WTC11 (cell line): ENCODE results near the gene BMP10. TPM values are rescaled to one million over a fixed set of nuclear protein-coding genes. Genes with fewer than 3 reads are reported as not detected.

ENCODE experiments used
- ATAC-seq: fragments of 200-7000 bp; cut with Tn5 transposase; 2 replicates; pipeline ENCODE4 v1.10.0; 2021; ENCODE audit warnings: mild to moderate bottlenecking, moderate library complexity
- Bru-seq: library from RNA; stranded (reverse); fragments of 400-500 nt; gene quantifications from one replicate; lab custom pipeline; 2021; lab: Mats Ljungman, UMichigan
- CTCF ChIA-PET: fragments of 300-600 bp; sonication (Branson Sonifier 250); formaldehyde crosslinking; loops from one replicate; lab custom pipeline; 2021; ENCODE audit warnings: antibody characterized with exemption; lab: Charles Lee
- POLR2A ChIA-PET: fragments of 350-600 bp; sonication (Branson Sonifier 250); formaldehyde crosslinking; loops from one replicate; lab custom pipeline; 2021; ENCODE audit warnings: antibody characterized with exemption; lab: Charles Lee
- DNase-seq: peaks from one replicate; pipeline ENCODE4 v3.0.0; 2021; ENCODE audit warnings: low spot score
- H3K27ac Mint-ChIP-seq: 2 replicates; pipeline ENCODE4 v1.8.0; 2021; ENCODE audit warnings: mixed read lengths
- H3K27me3 Mint-ChIP-seq: 2 replicates; pipeline ENCODE4 v1.8.0; 2021; ENCODE audit warnings: low read depth, mild to moderate bottlenecking, moderate library complexity, mixed read lengths
- H3K36me3 Mint-ChIP-seq: 2 replicates; pipeline ENCODE4 v1.8.0; 2021; ENCODE audit warnings: mixed read lengths
- H3K4me1 Mint-ChIP-seq: 2 replicates; pipeline ENCODE4 v1.8.0; 2022; ENCODE audit warnings: mixed read lengths
- H3K4me3 Mint-ChIP-seq: 2 replicates; pipeline ENCODE4 v1.8.0; 2021; ENCODE audit warnings: mild to moderate bottlenecking, moderate library complexity, mixed read lengths
- H3K9me3 Mint-ChIP-seq: 2 replicates; pipeline ENCODE4 v1.8.0; 2021; ENCODE audit warnings: mixed read lengths
- ATF6 ChIP-seq: sonication (generic); formaldehyde crosslinking; IDR thresholded peaks from 2 replicates; pipeline ENCODE4 v1.8.1; 2023; ENCODE audit warnings: mild to moderate bottlenecking, missing genetic modification reagents
- E2F5 ChIP-seq: sonication (generic); formaldehyde crosslinking; IDR thresholded peaks from 2 replicates; pipeline ENCODE4 v1.8.1; 2022; ENCODE audit warnings: mild to moderate bottlenecking, moderate library complexity, missing genetic modification reagents
- EMX1 ChIP-seq: fragments of 250-450 bp; sonication (Bioruptor Pico); IDR thresholded peaks from 2 replicates; pipeline ENCODE4 v1.8.0; 2021; ENCODE audit warnings: mild to moderate bottlenecking
- FOXJ3 ChIP-seq: sonication (generic); formaldehyde crosslinking; IDR thresholded peaks from 2 replicates; pipeline ENCODE4 v1.9.0; 2021; ENCODE audit warnings: missing genetic modification reagents, mild to moderate bottlenecking, borderline replicate concordance
- FOXP1 ChIP-seq: sonication (generic); formaldehyde crosslinking; IDR thresholded peaks from 2 replicates; pipeline ENCODE4 v1.8.0; 2022; ENCODE audit warnings: missing genetic modification reagents, mild to moderate bottlenecking, moderate library complexity, borderline replicate concordance
- FOXP4 ChIP-seq: sonication (generic); formaldehyde crosslinking; IDR thresholded peaks from 2 replicates; pipeline ENCODE4 v1.8.0; 2022; ENCODE audit warnings: mild to moderate bottlenecking, missing genetic modification reagents
- HMGXB4 ChIP-seq: sonication (generic); formaldehyde crosslinking; IDR thresholded peaks from 2 replicates; pipeline ENCODE4 v1.8.1; 2023; ENCODE audit warnings: mild to moderate bottlenecking, moderate library complexity, missing genetic modification reagents
- NR1H2 ChIP-seq: sonication (generic); formaldehyde crosslinking; IDR thresholded peaks from 2 replicates; pipeline ENCODE4 v1.9.0; 2021; ENCODE audit warnings: mild to moderate bottlenecking, moderate library complexity, missing genetic modification reagents
- PRDM15 ChIP-seq: sonication (generic); formaldehyde crosslinking; IDR thresholded peaks from 2 replicates; pipeline ENCODE4 v1.8.0; 2022; ENCODE audit warnings: missing genetic modification reagents
- SMAD3 ChIP-seq: sonication (generic); formaldehyde crosslinking; IDR thresholded peaks from 2 replicates; pipeline ENCODE4 v1.8.0; 2022; ENCODE audit warnings: missing genetic modification reagents, mild to moderate bottlenecking, borderline replicate concordance
- SOX15 ChIP-seq: fragments of 250-450 bp; sonication (Bioruptor Pico); IDR thresholded peaks from 2 replicates; pipeline ENCODE4 v1.9.0; 2021; ENCODE audit warnings: mild to moderate bottlenecking
- SP1 ChIP-seq: sonication (generic); formaldehyde crosslinking; conservative IDR thresholded peaks from 2 replicates; pipeline ENCODE4 v1.8.1; 2022; ENCODE audit warnings: missing genetic modification reagents
- STAT6 ChIP-seq: sonication (generic); formaldehyde crosslinking; conservative IDR thresholded peaks from 2 replicates; pipeline ENCODE4 v1.8.1; 2023; ENCODE audit warnings: mild to moderate bottlenecking, low read depth, missing genetic modification reagents, moderate library complexity
- TEAD1 ChIP-seq: sonication (generic); formaldehyde crosslinking; IDR thresholded peaks from 2 replicates; pipeline ENCODE4 v1.8.0; 2022; ENCODE audit warnings: mild to moderate bottlenecking, missing genetic modification reagents
- TEAD4 ChIP-seq: sonication (generic); formaldehyde crosslinking; IDR thresholded peaks from 2 replicates; pipeline ENCODE4 v1.8.0; 2022; ENCODE audit warnings: mild to moderate bottlenecking, missing genetic modification reagents
- USF2 ChIP-seq: sonication (generic); formaldehyde crosslinking; IDR thresholded peaks from 2 replicates; pipeline ENCODE4 v1.8.1; 2023; ENCODE audit warnings: mild to moderate bottlenecking, missing genetic modification reagents, moderate library complexity
- ZNF317 ChIP-seq: sonication (generic); formaldehyde crosslinking; IDR thresholded peaks from 2 replicates; pipeline ENCODE4 v1.8.1; 2023; ENCODE audit warnings: low read depth, mild to moderate bottlenecking, moderate library complexity, missing genetic modification reagents, borderline replicate concordance
- long read RNA-seq, 3 experiments: library from RNA in 1 of 3; library from capped mRNA in 1 of 3; library from polyadenylated mRNA in 1 of 3; unstranded in 2 of 3; stranded (forward) in 1 of 3; transcript quantifications; one replicate each; pipeline ENCODE4 v2.0.0, GENCODE V29; 2021
- total RNA-seq: library from RNA; stranded (reverse); gene quantifications from 3 replicates; pipeline ENCODE4 v1.2.3, GENCODE V29; 2021

Gene BMP10
- total RNA-seq: not detected in 3 replicates
- not detected for Bru-seq, nascent RNA
- long read RNA-seq, experiment 1: 0 reads
- long read RNA-seq, experiment 2: 0 reads
- long read RNA-seq, experiment 3: 0 reads

- H3K36me3 Mint-ChIP-seq: no peaks in the 10 kb centered on the region
- H3K9me3 Mint-ChIP-seq: no peaks in the 10 kb centered on the region
- no peak for ATAC-seq
- H3K4me3 Mint-ChIP-seq: no peak within 1 kb of the TSS
- TF ChIP-seq ATF6 (CRISPR knock-in tag) (no peak), FOXP1 (no peak), SMAD3 (CRISPR knock-in tag) (no peak), NR1H2 (CRISPR knock-in tag) (no peak), USF2 (CRISPR knock-in tag) (no peak), EMX1 (CRISPR knock-in tag) (no peak), HMGXB4 (no peak), TEAD4 (no peak), PRDM15 (no peak), SP1 (CRISPR knock-in tag) (no peak), FOXJ3 (CRISPR knock-in tag) (no peak), E2F5 (CRISPR knock-in tag) (no peak), TEAD1 (no peak), SOX15 (CRISPR knock-in tag) (no peak)
- no peaks in the 10 kb centered on the region for H3K4me1 Mint-ChIP-seq
- no peak within 1 kb of the TSS for H3K27ac Mint-ChIP-seq
- H3K27me3 Mint-ChIP-seq: no peaks in the 10 kb centered on the region; the same call in 1 of the 2 replicates
- DNase-seq: no peak
- ChIA-PET CTCF (no interaction called here), POLR2A (no interaction called here)
Observed at GRCh38 chr2:68871159-68871764, at the start of gene BMP10. BMP10 (minus strand) TSS chr2:68871397; CDS start chr2:68871358, 39 bp downstream.

GRCh38 chr2:68920481-68921170 is 49.4 kb upstream of the BMP10 start:
- no peak for DNase-seq
- ChIA-PET CTCF (interaction anchor here (0.6 to 2.2 kb wide), 3 partner anchors 23 to 211 kb away, joined by 3 to 6 read pairs (median 3); no protein-coding TSS in a partner anchor), POLR2A (no interaction called here)
- Mint-ChIP-seq H3K9me3 (0 out of 2 replicates have a peak, but pooled peaks cover 3% of the 10 kb centered on the region), H3K4me3 (no peak overlapping the region), H3K36me3 (no peaks in the 10 kb centered on the region), H3K27ac (no peak overlapping the region), H3K27me3 (no peaks in the 10 kb centered on the region; the same call in 1 of the 2 replicates), H3K4me1 (peaks cover 5% of the 10 kb centered on the region)
- TF ChIP-seq ZNF317 (CRISPR knock-in tag) (no peak), FOXP4 (CRISPR knock-in tag) (no peak), STAT6 (CRISPR knock-in tag) (no peak)
- ATAC-seq: no peak
